Neuron (in vitro differentiated cells): ENCODE results near the gene DYNC1I2.
"Not testable (repeated sequence)": the region's sequence is repeated elsewhere in the genome, so short reads cannot be mapped to it uniquely, and the experiment has no call there.

Source experiments
- H2AFZ ChIP-seq: one replicate; pipeline ENCODE4 v1.6.1; 2013; ENCODE audit warnings: low read depth, mild to moderate bottlenecking, inconsistent platforms, low read length, moderate library complexity
- H3K27me3 ChIP-seq: one replicate; pipeline ENCODE4 v1.6.1; 2013; ENCODE audit warnings: low read length; ENCODE audit not compliant: insufficient read depth
- H3K36me3 ChIP-seq: one replicate; pipeline ENCODE4 v1.6.1; 2013; ENCODE audit warnings: low read length; ENCODE audit not compliant: insufficient read depth
- H3K4me1 ChIP-seq: one replicate; pipeline ENCODE4 v1.6.1; 2013; ENCODE audit warnings: low read length; ENCODE audit not compliant: insufficient read depth
- H3K4me3 ChIP-seq: 2 replicates; pipeline ENCODE4 v1.5.1; 2013; ENCODE audit warnings: mild to moderate bottlenecking, low read length, moderate library complexity
- H3K9me3 ChIP-seq: one replicate; pipeline ENCODE4 v1.6.1; 2013; ENCODE audit warnings: low read length

DYNC1I2 gene

GRCh38 chr2:171726847-171727450 is 39.7 kb downstream of the DYNC1I2 start:
- Histone ChIP-seq H3K36me3 (peaks cover 63% of the 10 kb centered on the region), H3K27me3 (no peaks in the 10 kb centered on the region), H3K9me3 (no peaks in the 10 kb centered on the region), H3K4me1 (peaks cover 16% of the 10 kb centered on the region), H2AFZ (no peak overlapping the region), H3K4me3 (no peak overlapping the region)

GRCh38 chr2:171728989-171729951 is 42.0 kb downstream of the DYNC1I2 start:
- Histone ChIP-seq H3K36me3 (peaks cover 81% of the 10 kb centered on the region), H3K4me3 (no peak overlapping the region), H3K27me3 (no peaks in the 10 kb centered on the region), H3K9me3 (no peaks in the 10 kb centered on the region), H3K4me1 (peaks cover 3% of the 10 kb centered on the region), H2AFZ (no peak overlapping the region)

- Histone ChIP-seq H3K9me3 (no peaks in the 10 kb centered on the region), H3K27me3 (no peaks in the 10 kb centered on the region), H3K36me3 (peaks cover 87% of the 10 kb centered on the region), H3K4me1 (peaks cover 2% of the 10 kb centered on the region), H2AFZ (no peak overlapping the region), H3K4me3 (no peak overlapping the region)
Observed at GRCh38 chr2:171729952-171730317, 42.7 kb downstream of the DYNC1I2 start.

GRCh38 chr2:171735991-171736710 is 48.9 kb downstream of the DYNC1I2 start:
- Histone ChIP-seq H3K4me3 (no peak overlapping the region), H2AFZ (no peak overlapping the region), H3K4me1 (no peaks in the 10 kb centered on the region), H3K27me3 (no peaks in the 10 kb centered on the region), H3K9me3 (no peaks in the 10 kb centered on the region), H3K36me3 (peaks cover 80% of the 10 kb centered on the region)

GRCh38 chr2:171741189-171741588 is 53.9 kb downstream of the DYNC1I2 start:
- Histone ChIP-seq H3K36me3 (peaks cover 74% of the 10 kb centered on the region), H2AFZ (no peak overlapping the region), H3K27me3 (no peaks in the 10 kb centered on the region), H3K4me1 (no peaks in the 10 kb centered on the region), H3K9me3 (no peaks in the 10 kb centered on the region), H3K4me3 (no peak overlapping the region)

- peaks cover 72% of the 10 kb centered on the region for H3K36me3 ChIP-seq
- H3K27me3 ChIP-seq: no peaks in the 10 kb centered on the region
- no peaks in the 10 kb centered on the region for H3K9me3 ChIP-seq
- no peak overlapping the region for H3K4me3 ChIP-seq
- no peak overlapping the region for H2AFZ ChIP-seq
- no peaks in the 10 kb centered on the region for H3K4me1 ChIP-seq
Observed at GRCh38 chr2:171742760-171743159, 55.5 kb downstream of the DYNC1I2 start.

- Histone ChIP-seq H3K27me3 (no peaks in the 10 kb centered on the region), H2AFZ (no peak overlapping the region), H3K4me1 (no peaks in the 10 kb centered on the region), H3K9me3 (no peaks in the 10 kb centered on the region), H3K36me3 (peaks cover 72% of the 10 kb centered on the region), H3K4me3 (no peak overlapping the region)
Observed at GRCh38 chr2:171745141-171745540, 57.9 kb downstream of the DYNC1I2 start.

- Histone ChIP-seq H3K4me1 (no peaks in the 10 kb centered on the region), H3K4me3 (no peak overlapping the region), H2AFZ (no peak overlapping the region), H3K36me3 (peaks cover 73% of the 10 kb centered on the region), H3K9me3 (no peaks in the 10 kb centered on the region), H3K27me3 (no peaks in the 10 kb centered on the region)
Observed at GRCh38 chr2:171745806-171746205, 58.5 kb downstream of the DYNC1I2 start.

GRCh38 chr2:171747371-171747770 is 60.1 kb downstream of the DYNC1I2 start:
- Histone ChIP-seq H3K36me3 (peaks cover 76% of the 10 kb centered on the region), H3K27me3 (no peaks in the 10 kb centered on the region), H3K4me3 (no peak overlapping the region), H3K9me3 (no peaks in the 10 kb centered on the region), H3K4me1 (no peaks in the 10 kb centered on the region), H2AFZ (no peak overlapping the region)

GRCh38 chr2:171754254-171754939 is 67.1 kb downstream of the DYNC1I2 start:
- H3K27me3 ChIP-seq: no peaks in the 10 kb centered on the region
- peaks cover 3% of the 10 kb centered on the region for H3K9me3 ChIP-seq
- no peak overlapping the region for H2AFZ ChIP-seq
- no peak overlapping the region for H3K4me3 ChIP-seq
- peaks cover 47% of the 10 kb centered on the region for H3K36me3 ChIP-seq
- H3K4me1 ChIP-seq: no peaks in the 10 kb centered on the region

- H3K27me3 ChIP-seq, H3K9me3 ChIP-seq: not testable (repeated sequence)
- H3K36me3 ChIP-seq: peaks cover 26% of the 10 kb centered on the region
Observed at GRCh38 chr2:171758762-171759161, 71.5 kb downstream of the DYNC1I2 start.

GRCh38 chr2:171761176-171761575 is 73.9 kb downstream of the DYNC1I2 start:
- not testable (repeated sequence) for H3K4me3 ChIP-seq, H3K9me3 ChIP-seq, H2AFZ ChIP-seq, H3K4me1 ChIP-seq, H3K27me3 ChIP-seq
- H3K36me3 ChIP-seq: peaks cover 18% of the 10 kb centered on the region

More at GRCh38 chr2:171758762-171759161, 71.5 kb downstream of the DYNC1I2 start:
- H2AFZ ChIP-seq, H3K4me3 ChIP-seq, H3K4me1 ChIP-seq: not testable (repeated sequence)
